GM19397 (cell line): ENCODE data around the gene PLPPR5.
"Not testable (repeated sequence)": the region's sequence is repeated elsewhere in the genome, so short reads cannot be mapped to it uniquely, and the experiment has no call there.

ENCODE experiments used
- ATAC-seq: cut with Tn5 transposase; IDR thresholded peaks from one replicate; pipeline ENCODE4 v1.9.1; 2021; ENCODE audit warnings: mild to moderate bottlenecking, moderate library complexity; ENCODE audit not compliant: unreplicated experiment

The PLPPR5 gene

GRCh38 chr1:98919652-98920051 is 85.0 kb downstream of the PLPPR5 start:
- ATAC-seq: no peak

- no peak for ATAC-seq
These were observed 85.5 kb downstream of the PLPPR5 start for GRCh38 chr1:98919211-98919610.

- no peak for ATAC-seq
These were observed 90.1 kb downstream of the PLPPR5 start for GRCh38 chr1:98914547-98914946.

- no peak for ATAC-seq
These were observed 93.8 kb downstream of the PLPPR5 start for GRCh38 chr1:98910827-98911226.

- ATAC-seq: no peak
These were observed 95.7 kb downstream of the PLPPR5 start for GRCh38 chr1:98908980-98909379.

GRCh38 chr1:98906809-98907208 is 97.9 kb downstream of the PLPPR5 start:
- no peak for ATAC-seq

GRCh38 chr1:98906361-98906760 is 98.3 kb downstream of the PLPPR5 start:
- ATAC-seq: no peak

GRCh38 chr1:98904684-98905083 is 100.0 kb downstream of the PLPPR5 start:
- no peak for ATAC-seq

- ATAC-seq: no peak
These were observed 100.9 kb downstream of the PLPPR5 start for GRCh38 chr1:98903726-98904125.

- no peak for ATAC-seq
These were observed 101.4 kb downstream of the PLPPR5 start for GRCh38 chr1:98903261-98903660.

- no peak for ATAC-seq
These were observed 105.7 kb downstream of the PLPPR5 start for GRCh38 chr1:98898940-98899339.

GRCh38 chr1:98897479-98897878 is 107.2 kb downstream of the PLPPR5 start:
- no peak for ATAC-seq

GRCh38 chr1:98896711-98897445 is 107.8 kb downstream of the PLPPR5 start:
- ATAC-seq: no peak

- ATAC-seq: no peak
These were observed 111.3 kb downstream of the PLPPR5 start for GRCh38 chr1:98893371-98893770.

- no peak for ATAC-seq
These were observed 115.8 kb downstream of the PLPPR5 start for GRCh38 chr1:98888869-98889268.

- no peak for ATAC-seq
These were observed 117.2 kb downstream of the PLPPR5 start for GRCh38 chr1:98887507-98887906.

- no peak for ATAC-seq
These were observed 119.8 kb downstream of the PLPPR5 start for GRCh38 chr1:98884864-98885263.

- ATAC-seq: no peak
These were observed 122.8 kb downstream of the PLPPR5 start for GRCh38 chr1:98881901-98882300.

- not testable (repeated sequence) for ATAC-seq
These were observed 123.4 kb downstream of the PLPPR5 start for GRCh38 chr1:98881234-98881633.

GRCh38 chr1:98874828-98875227 is 129.8 kb downstream of the PLPPR5 start:
- no peak for ATAC-seq

- peak; percentile 96 for ATAC-seq
These were observed 133.4 kb downstream of the PLPPR5 start for GRCh38 chr1:98870959-98871903.

- ATAC-seq: no peak
These were observed 138.9 kb downstream of the PLPPR5 start for GRCh38 chr1:98865796-98866195.
